GM18873 (cell line): ENCODE measurements around the gene NLRP9.
A peak's percentile ranks its signal among the peaks of the same experiment; 100 is the strongest.

Experiments
- ATAC-seq: cut with Tn5 transposase; IDR thresholded peaks from one replicate; pipeline ENCODE4 v1.9.1; 2021; ENCODE audit warnings: mild to moderate bottlenecking, moderate library complexity, moderate number of reproducible peaks; ENCODE audit not compliant: unreplicated experiment, low FRiP score

The NLRP9 gene

GRCh38 chr19:55689411-55690108, 48.6 kb downstream of the NLRP9 start:
- ATAC-seq = no peak

GRCh38 chr19:55688422-55689218, 49.6 kb downstream of the NLRP9 start:
- no peak for ATAC-seq

DNA sequence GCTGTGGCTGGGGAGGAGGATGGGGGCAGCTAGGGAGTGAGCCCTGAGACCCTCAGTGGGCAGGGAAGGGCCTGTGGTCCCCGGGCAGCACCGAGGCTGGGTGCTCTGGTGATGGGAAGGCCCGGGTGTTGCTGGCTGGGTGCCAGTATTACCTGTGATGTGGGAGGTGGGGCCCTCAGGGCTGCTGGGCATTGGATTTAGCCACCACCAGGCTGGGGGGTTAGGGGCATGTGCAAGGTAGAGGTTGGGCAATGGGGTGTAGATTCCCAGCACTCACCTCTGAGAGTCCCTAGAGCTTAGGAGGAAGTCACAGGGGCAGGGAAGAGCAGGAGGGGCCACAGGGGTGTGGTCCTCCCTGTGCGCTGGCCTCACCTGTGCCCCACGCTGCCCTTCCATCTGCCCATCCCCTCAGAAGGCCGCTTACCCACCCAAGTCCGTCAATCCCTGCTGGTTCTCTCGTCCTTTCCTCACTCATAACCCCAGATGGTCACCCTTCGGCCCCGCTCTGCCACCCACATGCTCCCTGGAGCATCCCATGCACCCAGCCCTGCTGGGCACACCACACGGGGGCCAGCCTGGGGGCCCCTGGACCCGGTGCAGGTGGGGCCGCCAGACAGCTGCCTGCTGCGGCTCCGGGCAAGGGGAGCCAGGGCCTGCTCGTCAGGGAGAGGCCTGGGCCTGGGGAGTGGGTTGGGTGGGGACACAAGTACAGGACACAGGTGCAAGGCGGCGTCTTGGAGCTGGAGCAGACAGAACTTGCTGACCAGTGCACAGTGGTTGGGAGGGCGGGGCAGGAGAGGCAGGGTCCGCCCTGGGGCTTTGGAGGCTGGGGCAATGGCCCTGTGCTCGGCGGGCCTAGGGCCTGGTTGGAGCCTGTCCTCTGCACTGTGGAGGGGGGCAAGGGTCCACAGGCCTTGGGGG, 50.7 kb downstream of the NLRP9 start:
- no peak for ATAC-seq

DNA sequence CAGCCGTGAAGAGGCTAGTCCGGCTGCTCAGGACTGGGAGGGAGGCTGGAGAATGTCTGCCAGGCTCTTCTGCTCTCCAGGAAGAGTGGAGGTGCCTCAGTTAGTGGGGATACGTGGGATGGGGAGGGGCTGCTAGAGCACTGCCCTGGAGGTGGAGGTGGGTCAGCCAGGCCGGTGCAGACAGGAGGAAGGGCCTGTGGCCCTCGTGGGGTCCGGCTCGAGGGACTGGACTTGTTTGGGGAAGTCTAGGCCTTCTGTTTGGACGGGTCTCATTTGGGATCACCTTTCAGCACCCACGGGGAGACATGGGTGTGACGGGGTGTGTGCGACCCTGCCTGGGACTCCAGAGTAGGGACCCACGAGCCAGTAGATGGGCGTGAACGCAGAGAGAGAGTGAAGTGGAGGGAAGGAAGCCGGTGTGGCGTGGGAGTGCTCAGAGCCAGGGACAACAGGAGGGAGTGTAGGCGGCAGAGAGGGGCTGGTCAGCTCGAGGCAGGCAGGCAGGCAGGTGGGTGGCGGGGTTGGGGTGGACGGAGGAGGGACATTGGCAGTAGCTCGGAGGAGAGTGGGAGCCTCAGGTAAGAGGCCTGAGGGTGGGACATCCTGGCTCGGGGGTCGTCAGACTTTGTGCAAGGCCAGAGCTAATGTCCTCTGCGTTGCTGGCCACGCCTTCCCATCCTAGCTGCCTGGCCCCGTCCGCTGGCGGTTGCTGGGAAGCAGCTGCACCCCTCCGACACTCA, 51.7 kb downstream of the NLRP9 start:
- ATAC-seq = no peak

- ATAC-seq = no peak
These were observed 52.4 kb downstream of the NLRP9 start for GRCh38 chr19:55685776-55686175.

- no peak for ATAC-seq
These were observed 53.1 kb downstream of the NLRP9 start for GRCh38 chr19:55684946-55685681.

DNA sequence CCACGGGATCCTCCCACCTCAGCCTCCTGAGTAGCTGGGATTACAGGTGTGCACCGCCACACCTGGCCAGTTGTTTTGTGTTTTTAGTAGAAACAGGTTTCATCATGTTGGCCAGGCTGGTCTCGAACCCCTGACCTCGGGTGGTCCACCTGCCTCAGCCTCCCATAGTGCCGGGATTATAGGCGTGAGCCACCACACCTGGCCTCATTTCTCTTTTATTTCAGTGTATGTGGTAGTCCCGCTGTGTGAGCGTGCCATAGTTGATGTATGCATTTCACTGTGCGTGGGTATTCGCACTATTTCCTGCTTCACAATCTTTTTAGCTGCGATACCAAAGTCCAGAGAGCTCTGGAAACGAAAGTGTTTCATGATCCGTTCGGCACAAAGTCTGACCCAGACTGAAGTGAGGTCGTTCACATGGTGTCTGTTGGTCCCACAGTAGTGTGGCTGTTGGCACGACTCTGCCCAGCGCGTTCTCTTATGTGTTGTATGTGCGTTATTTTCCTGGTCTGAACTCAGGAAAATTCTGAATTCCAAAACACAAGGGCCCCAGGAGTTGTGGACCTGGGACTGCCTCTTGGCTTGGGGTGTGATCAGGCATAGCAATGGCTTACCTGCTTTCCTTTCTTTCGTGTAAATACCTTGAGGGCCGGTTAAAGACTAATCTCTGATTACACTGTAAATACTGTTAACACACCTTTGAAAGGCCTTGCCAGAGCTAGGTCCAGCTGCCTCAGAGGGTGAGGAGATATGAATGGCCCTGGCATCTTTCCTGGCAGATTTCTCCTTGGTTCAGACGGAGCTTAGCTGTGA, 54.5 kb downstream of the NLRP9 start:
- no peak for ATAC-seq

DNA sequence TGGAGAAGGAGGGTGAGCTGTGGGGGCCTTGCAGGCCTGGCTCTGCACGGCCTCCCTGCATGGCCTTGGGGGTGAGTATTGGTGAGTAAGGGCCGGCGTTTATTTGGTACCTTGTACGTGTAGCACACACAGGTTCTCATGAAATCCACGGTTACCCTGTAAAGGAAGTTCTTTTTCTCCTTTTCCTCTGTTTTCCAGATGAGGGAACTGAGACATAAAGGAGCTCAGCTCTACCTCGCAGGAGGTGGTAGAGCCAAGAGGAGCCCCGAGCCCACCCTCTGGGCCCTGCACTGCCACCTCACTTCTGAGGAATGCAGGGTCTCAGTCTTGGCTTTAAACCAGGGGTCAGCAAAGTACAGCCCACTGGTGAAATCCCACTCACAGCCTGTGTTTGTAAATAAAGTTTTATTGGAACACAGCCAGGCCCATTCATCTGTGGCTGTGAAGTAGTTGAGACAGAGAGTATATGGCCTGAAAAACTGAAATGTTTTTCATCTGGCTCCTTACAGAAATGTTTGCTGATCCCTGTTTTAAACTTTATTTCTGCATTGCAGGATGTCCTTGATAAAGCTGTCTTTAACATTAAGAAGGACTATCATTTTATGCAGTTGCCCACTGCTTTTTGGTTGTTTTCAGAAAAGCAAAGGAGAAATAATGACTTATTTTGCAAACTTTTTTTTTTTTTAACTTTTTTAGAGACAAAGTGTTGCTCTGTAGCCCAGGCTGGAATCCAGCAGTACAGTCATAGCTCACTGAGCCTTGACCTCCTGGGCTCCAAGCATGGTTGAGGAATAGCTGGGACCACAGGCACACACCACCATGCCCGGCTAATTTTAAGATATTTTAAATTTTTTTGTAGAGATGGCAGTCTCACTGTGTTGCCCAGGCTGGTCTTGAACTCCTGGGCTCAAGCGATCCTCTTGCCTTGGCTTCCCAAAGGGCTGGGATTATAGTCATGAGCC, 56.8 kb downstream of the NLRP9 start:
- no peak for ATAC-seq

DNA sequence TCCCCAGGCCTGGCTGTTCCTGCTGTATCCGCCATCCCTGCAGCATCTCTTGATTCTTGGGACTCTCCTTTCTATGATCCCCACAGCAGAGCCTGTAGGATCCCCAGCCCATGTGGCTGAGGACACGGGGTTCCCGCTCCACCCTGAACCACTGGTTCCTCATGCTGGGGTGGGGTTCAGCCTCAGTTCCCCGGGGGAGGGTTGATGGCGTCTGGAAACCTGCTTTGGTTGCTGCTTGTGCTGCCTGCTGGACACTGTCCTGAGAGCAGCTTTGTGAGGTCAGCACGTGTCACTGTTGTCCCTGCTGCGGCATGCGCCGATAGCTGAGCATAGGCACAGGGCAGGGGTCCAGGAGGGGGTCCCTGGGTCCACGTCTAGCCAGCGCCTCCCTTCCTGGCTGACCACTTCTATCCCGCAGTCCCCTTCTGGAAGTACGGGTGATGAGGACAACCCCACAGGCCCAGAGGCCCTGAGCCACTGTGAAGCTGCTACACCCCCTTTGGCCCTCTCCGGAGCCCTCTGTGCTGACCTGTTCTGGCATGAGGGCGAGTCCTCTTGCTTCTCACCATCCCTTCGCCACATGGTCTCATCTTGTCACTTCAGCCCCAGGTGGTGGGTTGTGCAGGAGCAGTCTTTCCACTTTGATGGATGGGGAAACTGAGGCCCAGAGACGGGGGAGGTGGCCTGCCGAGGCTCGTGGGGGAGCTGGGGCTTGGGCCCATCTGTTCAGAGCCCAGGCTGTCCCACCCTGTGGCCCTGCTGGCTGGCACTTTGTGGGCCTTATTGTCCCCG, 57.7 kb downstream of the NLRP9 start:
- no peak for ATAC-seq

DNA sequence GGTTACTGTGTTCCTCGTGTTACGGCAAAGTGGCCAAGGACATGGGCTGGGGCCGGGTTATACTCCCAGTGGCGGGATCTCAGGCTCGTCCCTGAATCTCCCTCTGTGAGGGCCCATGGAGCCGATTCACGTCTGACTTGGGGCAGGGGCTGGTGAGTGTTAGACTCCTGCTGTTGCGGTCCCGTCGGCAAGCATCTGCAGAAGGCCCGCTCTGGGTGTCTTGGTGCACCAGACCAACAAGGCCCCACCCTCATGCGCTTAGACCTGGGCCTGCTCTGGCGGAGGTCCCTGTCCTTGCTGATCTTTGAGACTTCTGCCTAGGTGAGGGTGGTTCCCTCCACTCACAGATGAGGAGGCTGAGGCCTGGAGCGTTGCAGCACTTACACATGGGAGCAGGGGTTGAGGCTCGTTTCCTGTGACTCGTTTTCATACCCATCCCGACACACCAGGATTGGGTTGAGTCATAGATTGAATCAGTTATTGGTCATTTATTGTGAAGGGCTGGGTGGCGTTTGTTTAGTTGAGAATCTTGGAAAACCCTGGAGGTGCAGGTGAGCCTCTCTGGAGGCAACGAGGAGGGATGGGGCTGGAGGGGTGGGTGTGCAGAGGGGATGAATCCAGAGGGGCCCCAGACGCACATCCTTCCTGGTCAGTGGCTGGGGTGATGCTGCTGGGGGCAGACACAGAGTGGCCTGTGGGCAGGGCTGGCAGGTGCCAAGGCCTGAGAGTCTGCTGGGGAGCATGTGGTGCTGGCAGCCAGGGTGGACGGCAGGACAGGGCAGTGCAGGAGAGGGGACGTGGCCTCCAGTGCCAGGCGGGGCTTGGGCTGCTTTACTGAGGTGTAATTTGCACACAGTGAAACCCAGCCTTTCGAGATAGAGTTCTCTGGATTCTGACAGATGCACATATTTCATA, 58.6 kb downstream of the NLRP9 start:
- no peak for ATAC-seq

GRCh38 chr19:55678121-55678671, 60.0 kb downstream of the NLRP9 start:
- peak; percentile 57 for ATAC-seq

DNA sequence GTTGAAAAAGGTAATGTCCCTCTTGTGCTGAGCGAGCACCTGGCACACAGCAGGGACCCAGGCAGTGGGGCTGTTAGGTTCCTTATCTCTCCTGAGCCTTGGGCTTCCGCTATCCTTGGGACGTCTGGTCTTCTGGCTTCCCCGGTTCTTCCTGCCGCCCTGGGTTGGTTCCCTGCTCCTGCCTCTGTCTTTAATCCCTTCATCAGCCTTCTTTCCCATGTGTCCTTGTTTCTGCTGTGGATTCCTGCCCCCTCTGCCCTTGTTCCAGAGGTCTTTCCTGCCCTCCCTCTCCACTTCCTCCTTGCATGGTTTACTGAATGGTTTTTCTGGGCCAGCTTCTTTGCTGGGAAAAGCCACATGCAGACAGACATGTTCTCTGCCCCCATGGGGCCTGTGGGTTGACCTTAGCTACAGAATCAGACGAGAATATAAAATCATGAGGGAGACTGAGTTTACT, 60.6 kb downstream of the NLRP9 start:
- ATAC-seq = no peak

GRCh38 chr19:55676889-55677505, 61.2 kb downstream of the NLRP9 start:
- no peak for ATAC-seq

DNA sequence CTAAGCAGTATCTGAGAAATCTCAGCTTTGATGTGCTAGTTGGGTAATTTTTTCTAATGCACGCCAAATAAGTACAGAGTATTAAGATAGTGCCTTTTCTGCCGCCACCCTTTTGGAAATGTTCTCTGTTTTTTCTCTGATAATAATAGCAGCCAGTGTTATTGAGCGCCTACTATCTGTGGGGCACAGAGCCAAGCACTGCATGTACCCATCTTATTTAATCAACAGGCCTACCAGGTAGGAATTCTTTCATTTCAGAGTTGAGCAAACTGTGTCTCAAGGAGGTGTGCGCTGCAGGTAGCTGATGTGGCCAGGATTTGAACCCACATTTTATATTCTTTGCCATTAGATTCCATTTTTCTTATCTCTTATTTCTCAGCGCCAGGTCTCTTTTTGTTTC, 61.8 kb downstream of the NLRP9 start:
- ATAC-seq = no peak
